ENCODE data around the gene VEGFC. TPM values are rescaled to one million over a fixed set of nuclear protein-coding genes. Genes with fewer than 3 reads are reported as not detected.

Gene VEGFC
- total RNA-seq, 1 experiment from 2014 or later, result not detected

- no peak overlapping the region for H3K27ac ChIP-seq (ENCODE audit: low read depth, low read length)
- BruUV-seq (replicated peaks), result no TSS peak
- no peak for ATAC-seq
- H4K20me1 ChIP-seq (ENCODE audit: insufficient read depth), result no peaks in the 10 kb centered on the region
- H2AFZ ChIP-seq (ENCODE audit: low read depth, low read length, poor library complexity, severe bottlenecking), result no peak overlapping the region
- POLR2A ChIA-PET, result no interaction called here
- CTCF ChIA-PET, result no interaction called here
- no peaks in the 10 kb centered on the region for H3K4me1 ChIP-seq (ENCODE audit: control insufficient read depth in 1 of 2, insufficient read depth in 2 of 2, low read length in 2 of 2)
- RAD21 ChIA-PET (ENCODE audit: low non-redundant PET in 1 of 2, low total read pairs in 2 of 2, uncharacterized antibody in 2 of 2, unreplicated experiment in 2 of 2), result no interaction called here
- H3K9me3 ChIP-seq (ENCODE audit: control insufficient read depth in 1 of 2, insufficient read depth in 1 of 2, low read depth in 1 of 2, low read length in 2 of 2), result no peaks in the 10 kb centered on the region; a peak in 1 of 4 replicates
- H3K9ac ChIP-seq (ENCODE audit: low read length), result no peak overlapping the region
- TF ChIP-seq, protein P1, sequence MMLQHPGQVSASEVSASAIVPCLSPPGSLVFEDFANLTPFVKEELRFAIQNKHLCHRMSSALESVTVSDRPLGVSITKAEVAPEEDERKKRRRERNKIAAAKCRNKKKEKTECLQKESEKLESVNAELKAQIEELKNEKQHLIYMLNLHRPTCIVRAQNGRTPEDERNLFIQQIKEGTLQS (IDR thresholded peaks at IDR 0.05), result no peak
- TF ChIP-seq YY1 (IDR thresholded peaks at IDR 0.05; ENCODE audit: extremely low read depth, insufficient replicate concordance, low read depth, low read length), result no peak
- no peak for TF ChIP-seq CTCF (IDR thresholded peaks at IDR 0.05 in 2 of 3, conservative IDR thresholded peaks at IDR 0.05 in 1 of 3; ENCODE audit: borderline replicate concordance in 1 of 3, insufficient read depth in 1 of 3, low read depth in 2 of 3, low read length in 2 of 3)
- TF ChIP-seq CBX3 (IDR thresholded peaks at IDR 0.05; ENCODE audit: low read depth), result no peak
- no peak for TF ChIP-seq EZH2phosphoT487 (IDR thresholded peaks at IDR 0.05; ENCODE audit: borderline replicate concordance)
- no peaks in the 10 kb centered on the region for H3K9me2 ChIP-seq (ENCODE audit: insufficient read depth)
- intact Hi-C loops (cut with micrococcal nuclease), result no loop called here
- H3K79me2 ChIP-seq (ENCODE audit: insufficient read depth, low read length), result no peaks in the 10 kb centered on the region
- no peaks in the 10 kb centered on the region for H3K27me3 ChIP-seq (ENCODE audit: insufficient read depth, low read length)
- no peak overlapping the region for H3K4me3 ChIP-seq (replicated peaks in 1 of 2; ENCODE audit: low read depth in 1 of 2, low read length in 2 of 2)
- DNase-seq (ENCODE audit: low read depth, low spot score), result no peak
- H3K4me2 ChIP-seq (ENCODE audit: low read length), result no peak overlapping the region
- no peaks in the 10 kb centered on the region for H3K36me3 ChIP-seq (ENCODE audit: control insufficient read depth in 1 of 2, insufficient read depth in 2 of 2, low read length in 2 of 2)
Observed at GRCh38 chr4:176709417-176709816, 83.3 kb downstream of the VEGFC start.

DNA sequence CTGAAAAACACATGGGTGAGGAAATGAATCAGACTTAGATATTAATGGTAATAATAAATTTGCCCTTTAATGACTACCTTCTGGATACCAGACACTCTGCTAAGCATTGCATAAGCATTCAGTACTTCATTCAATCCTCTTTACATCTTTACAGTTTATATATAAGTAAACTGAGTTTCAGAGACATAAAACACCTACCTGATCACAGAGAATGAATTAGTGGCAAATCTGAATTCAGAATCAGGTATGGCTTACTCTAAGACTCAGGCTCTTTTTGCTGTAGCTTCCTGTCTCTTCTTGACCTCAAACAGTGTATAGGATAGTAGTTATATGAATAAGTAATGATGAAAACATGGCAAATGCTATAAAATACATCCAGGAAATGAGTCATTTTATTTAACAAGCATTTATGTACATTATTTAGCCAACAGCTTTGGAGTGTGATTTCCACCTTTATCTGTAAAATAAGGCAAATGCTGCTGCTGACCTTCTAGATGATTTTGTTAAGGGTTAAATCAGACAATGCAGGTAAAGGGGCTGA is 83.9 kb downstream of the VEGFC start:
- RAD21 ChIA-PET (ENCODE audit: low non-redundant PET in 1 of 2, low total read pairs in 2 of 2, uncharacterized antibody in 2 of 2, unreplicated experiment in 2 of 2), result no interaction called here
- Histone ChIP-seq H2AFZ (ENCODE audit: low read depth, low read length, poor library complexity, severe bottlenecking) (no peak overlapping the region), H3K4me1 (ENCODE audit: control insufficient read depth in 1 of 2, insufficient read depth in 2 of 2, low read length in 2 of 2) (no peaks in the 10 kb centered on the region), H3K9me3 (ENCODE audit: control insufficient read depth in 1 of 2, insufficient read depth in 1 of 2, low read depth in 1 of 2, low read length in 2 of 2) (no peaks in the 10 kb centered on the region), H3K4me2 (ENCODE audit: low read length) (no peak overlapping the region), H3K27ac (ENCODE audit: low read depth, low read length) (no peak overlapping the region), H3K79me2 (ENCODE audit: insufficient read depth, low read length) (no peaks in the 10 kb centered on the region), H3K27me3 (ENCODE audit: insufficient read depth, low read length) (no peaks in the 10 kb centered on the region), H3K9me2 (ENCODE audit: insufficient read depth) (no peaks in the 10 kb centered on the region), H3K4me3 (replicated peaks in 1 of 2; ENCODE audit: low read depth in 1 of 2, low read length in 2 of 2) (no peak overlapping the region), H3K36me3 (ENCODE audit: control insufficient read depth in 1 of 2, insufficient read depth in 2 of 2, low read length in 2 of 2) (no peaks in the 10 kb centered on the region), H3K9ac (ENCODE audit: low read length) (no peak overlapping the region), H4K20me1 (ENCODE audit: insufficient read depth) (no peaks in the 10 kb centered on the region)
- DNase-seq (ENCODE audit: low read depth, low spot score), result no peak
- BruUV-seq (replicated peaks), result no TSS peak
- POLR2A ChIA-PET, result no interaction called here
- ATAC-seq, result no peak
- intact Hi-C loops (cut with micrococcal nuclease), result no loop called here
- CTCF ChIA-PET, result no interaction called here
- TF ChIP-seq SRF (IDR thresholded peaks at IDR 0.05; ENCODE audit: low read depth) (no peak), CBX3 (IDR thresholded peaks at IDR 0.05; ENCODE audit: low read depth) (no peak), REST (IDR thresholded peaks at IDR 0.05; ENCODE audit: low read depth) (no peak), POLR2A (IDR thresholded peaks at IDR 0.05; ENCODE audit: borderline replicate concordance, extremely low read depth, insufficient read depth, insufficient read length) (no peak), EZH2phosphoT487 (IDR thresholded peaks at IDR 0.05; ENCODE audit: borderline replicate concordance) (no peak), FOSL1 (IDR thresholded peaks at IDR 0.05; ENCODE audit: low read depth) (no peak), EZH2 (IDR thresholded peaks at IDR 0.05) (no peak), ZNF274 (IDR thresholded peaks at IDR 0.05; ENCODE audit: low read depth, low read length) (no peak), RAD21 (IDR thresholded peaks at IDR 0.05; ENCODE audit: low read depth) (no peak), TCF7L2 (IDR thresholded peaks at IDR 0.05; ENCODE audit: borderline replicate concordance, extremely low read depth, insufficient read depth, insufficient read length) (no peak)
- TF ChIP-seq, protein P1 (IDR thresholded peaks at IDR 0.05), result no peak
- TF ChIP-seq, protein P2, sequence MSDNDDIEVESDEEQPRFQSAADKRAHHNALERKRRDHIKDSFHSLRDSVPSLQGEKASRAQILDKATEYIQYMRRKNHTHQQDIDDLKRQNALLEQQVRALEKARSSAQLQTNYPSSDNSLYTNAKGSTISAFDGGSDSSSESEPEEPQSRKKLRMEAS (IDR thresholded peaks at IDR 0.05), result no peak

Data from HCT116 (cell line).